ENCODE results near the gene PERP.

Gene PERP

GRCh38 chr6:138115201-138115600, 8.0 kb upstream of the PERP start:
- TF ChIP-seq, protein P1, sequence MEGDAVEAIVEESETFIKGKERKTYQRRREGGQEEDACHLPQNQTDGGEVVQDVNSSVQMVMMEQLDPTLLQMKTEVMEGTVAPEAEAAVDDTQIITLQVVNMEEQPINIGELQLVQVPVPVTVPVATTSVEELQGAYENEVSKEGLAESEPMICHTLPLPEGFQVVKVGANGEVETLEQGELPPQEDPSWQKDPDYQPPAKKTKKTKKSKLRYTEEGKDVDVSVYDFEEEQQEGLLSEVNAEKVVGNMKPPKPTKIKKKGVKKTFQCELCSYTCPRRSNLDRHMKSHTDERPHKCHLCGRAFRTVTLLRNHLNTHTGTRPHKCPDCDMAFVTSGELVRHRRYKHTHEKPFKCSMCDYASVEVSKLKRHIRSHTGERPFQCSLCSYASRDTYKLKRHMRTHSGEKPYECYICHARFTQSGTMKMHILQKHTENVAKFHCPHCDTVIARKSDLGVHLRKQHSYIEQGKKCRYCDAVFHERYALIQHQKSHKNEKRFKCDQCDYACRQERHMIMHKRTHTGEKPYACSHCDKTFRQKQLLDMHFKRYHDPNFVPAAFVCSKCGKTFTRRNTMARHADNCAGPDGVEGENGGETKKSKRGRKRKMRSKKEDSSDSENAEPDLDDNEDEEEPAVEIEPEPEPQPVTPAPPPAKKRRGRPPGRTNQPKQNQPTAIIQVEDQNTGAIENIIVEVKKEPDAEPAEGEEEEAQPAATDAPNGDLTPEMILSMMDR (IDR thresholded peaks at IDR 0.05; ENCODE audit: extremely low read depth, insufficient read depth, missing control alignments): no peak
- in situ Hi-C loops (cut with MboI; ENCODE audit: low pct_unique_long_range_greater_than_20kb, low sequenced_read_pairs, unreplicated experiment): loop anchor here (10.0 kb wide), 2 partner anchors 170 to 400 kb away; no protein-coding TSS in a partner anchor
- DNase-seq (ENCODE audit: low spot score): no peak

DNA sequence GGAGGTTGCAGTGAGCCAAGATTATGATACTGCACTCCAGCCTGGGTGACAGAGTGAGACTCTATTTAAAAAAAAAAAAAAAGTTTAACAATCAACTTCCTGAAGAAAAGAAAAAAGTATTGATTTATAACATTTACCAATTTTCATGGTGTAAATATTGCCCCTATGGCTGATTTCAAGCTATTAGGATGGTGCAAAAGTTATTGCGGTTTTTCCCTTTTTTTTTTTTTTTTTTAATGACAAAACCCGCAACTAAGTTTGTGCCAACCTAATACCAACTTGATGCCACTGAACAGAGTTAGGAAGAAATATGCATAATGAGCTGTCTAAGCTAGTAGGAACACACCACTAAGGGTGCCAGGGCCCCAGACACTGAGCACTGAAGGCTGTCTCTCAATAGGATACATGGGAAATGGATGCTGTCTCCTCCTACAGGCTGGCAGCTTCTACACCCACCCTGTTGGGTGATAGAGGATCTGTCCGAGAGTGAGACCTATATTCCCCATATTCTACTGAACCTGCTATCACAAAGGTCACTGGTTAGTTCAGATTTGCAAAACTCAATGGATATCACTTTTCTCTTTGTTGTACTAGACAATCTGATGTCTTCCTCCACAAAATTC, 6.5 kb upstream of the PERP start:
- no peak for DNase-seq (ENCODE audit: low spot score)
- TF ChIP-seq, protein P1 (IDR thresholded peaks at IDR 0.05; ENCODE audit: extremely low read depth, insufficient read depth, missing control alignments): no peak
- in situ Hi-C loops (cut with MboI; ENCODE audit: low pct_unique_long_range_greater_than_20kb, low sequenced_read_pairs, unreplicated experiment): loop anchor here (10.0 kb wide), 2 partner anchors 171 to 401 kb away; no protein-coding TSS in a partner anchor

DNA sequence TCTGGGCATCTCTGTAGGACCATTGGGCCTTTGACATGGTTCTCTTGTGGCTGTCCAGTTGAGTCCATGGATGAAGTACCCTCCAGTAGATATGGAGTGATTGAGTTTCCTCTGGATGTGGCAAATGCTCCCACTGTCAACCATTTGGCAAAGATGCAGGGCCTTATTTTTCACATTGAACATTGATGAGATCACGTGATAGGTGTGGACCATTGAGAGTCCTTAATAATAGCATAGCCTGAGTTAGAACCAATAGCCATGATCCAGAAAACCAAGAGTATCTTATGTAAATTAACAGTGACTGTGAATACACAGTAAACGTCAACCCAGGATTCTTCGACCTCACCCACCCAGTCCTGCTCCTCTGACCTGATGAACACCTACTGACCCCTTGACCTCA, 3.0 kb upstream of the PERP start:
- in situ Hi-C loops (cut with MboI; ENCODE audit: low pct_unique_long_range_greater_than_20kb, low sequenced_read_pairs, unreplicated experiment): loop anchor here (10.0 kb wide), 2 partner anchors 175 to 405 kb away; no protein-coding TSS in a partner anchor
- TF ChIP-seq, protein P1 (IDR thresholded peaks at IDR 0.05; ENCODE audit: extremely low read depth, insufficient read depth, missing control alignments): no peak
- no peak for DNase-seq (ENCODE audit: low spot score)

DNA sequence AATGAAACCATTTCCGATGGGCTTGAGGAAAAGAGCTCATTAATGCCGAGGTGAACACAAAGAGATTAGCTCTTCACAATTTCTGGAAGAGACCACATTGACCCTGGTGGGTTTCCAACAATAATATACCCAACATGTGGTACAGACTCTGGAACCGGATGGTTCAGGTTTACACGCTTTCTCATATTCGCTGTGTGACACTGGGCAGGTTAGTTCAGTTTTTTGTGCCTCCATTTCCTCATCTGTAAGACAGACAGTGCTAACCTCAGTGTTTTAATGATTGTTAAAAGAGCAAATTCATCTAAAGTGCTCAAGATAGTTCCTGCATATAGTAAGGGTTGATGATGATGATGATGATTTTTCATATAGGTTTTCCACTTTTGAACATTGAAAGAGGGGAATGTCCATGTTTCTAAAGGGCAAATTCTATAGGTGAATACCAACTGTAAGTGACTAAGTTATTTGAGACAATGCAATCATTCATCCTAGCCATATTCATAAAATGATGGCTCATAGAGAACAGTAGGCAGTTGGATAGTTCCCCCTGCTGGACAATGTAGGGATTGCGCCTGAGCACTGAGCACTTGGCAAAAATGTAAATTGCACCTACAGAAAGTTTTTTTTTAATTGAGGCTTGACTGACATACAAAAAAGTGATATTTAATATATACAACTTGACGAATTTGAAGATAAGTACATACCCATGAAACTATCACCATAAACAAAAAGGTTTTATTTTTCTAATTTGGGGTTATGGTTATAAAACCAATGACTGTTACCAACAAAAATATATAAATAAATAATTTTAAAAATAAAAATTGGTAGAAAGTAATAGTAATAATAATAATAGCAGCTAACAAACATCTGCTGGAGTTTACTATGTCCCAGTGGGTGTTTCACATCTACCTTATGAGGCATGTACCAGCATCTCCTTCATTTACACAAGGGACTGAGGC, 2.1 kb upstream of the PERP start:
- TF ChIP-seq, protein P1 (IDR thresholded peaks at IDR 0.05; ENCODE audit: extremely low read depth, insufficient read depth, missing control alignments): peak; percentile 89
- DNase-seq (ENCODE audit: low spot score): peak; percentile 73
- in situ Hi-C loops (cut with MboI; ENCODE audit: low pct_unique_long_range_greater_than_20kb, low sequenced_read_pairs, unreplicated experiment): no loop called here

DNA sequence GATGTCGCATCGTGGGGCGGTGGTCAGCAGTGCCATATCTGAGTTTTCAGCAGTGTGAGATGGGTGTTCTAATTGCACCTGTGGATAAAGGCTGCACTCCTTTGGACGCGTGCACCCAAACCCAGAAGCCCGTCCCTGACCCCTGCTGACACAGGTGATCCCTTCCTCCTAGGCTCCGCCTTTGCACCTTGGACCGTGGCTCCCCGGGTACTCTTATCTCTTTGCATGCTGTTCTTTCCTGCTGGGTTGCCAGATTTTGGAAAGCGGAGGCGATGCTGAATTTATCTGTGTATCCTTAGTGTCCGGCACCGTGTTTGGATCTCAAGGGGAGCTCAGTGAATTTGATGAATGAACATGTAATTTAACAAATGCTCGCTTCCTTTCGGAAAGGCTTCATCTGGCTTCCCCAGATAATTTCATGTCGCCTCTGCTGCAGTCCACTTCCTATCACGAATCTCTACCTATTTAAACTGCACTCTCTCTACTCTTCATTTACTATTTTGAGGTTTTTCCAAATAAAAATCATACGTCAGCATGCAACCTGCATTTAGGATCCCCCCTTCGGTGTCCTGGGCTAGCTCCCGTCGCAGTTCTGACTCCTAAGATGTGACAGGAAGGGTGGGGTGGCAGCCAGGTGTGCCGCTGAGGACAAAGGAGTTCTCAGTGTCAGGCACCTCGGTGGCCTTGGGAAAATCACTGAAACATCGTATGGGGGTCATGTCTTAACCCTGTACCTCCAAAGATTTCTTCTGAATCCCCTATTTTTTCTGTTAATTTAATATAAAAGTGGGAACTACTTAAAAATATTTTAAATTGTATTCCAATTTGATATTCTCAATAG, 753 bp upstream of the PERP start:
- DNase-seq (ENCODE audit: low spot score): peak; percentile 40
- in situ Hi-C loops (cut with MboI; ENCODE audit: low pct_unique_long_range_greater_than_20kb, low sequenced_read_pairs, unreplicated experiment): no loop called here
- TF ChIP-seq, protein P1 (IDR thresholded peaks at IDR 0.05; ENCODE audit: extremely low read depth, insufficient read depth, missing control alignments): no peak

DNA sequence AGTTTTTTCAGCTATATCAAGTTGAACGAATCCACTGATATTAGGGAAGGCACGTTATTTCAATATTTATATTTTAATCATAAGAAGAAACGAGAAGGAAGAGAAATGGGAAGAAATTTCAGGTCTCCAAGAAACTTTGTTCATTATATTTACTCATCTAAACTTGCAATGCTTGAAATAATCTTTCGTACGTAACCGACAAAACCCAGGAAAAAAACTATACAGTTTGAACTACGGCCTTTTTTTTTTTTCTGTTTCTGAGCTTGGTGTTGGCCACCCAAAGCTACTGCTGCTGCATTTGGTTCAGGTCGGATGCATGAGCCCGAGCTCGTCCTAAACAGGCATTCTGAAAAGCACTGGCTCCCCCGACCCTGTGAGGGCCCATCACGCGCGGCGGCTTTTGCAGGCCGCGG, 548 bp downstream of the PERP start:
- in situ Hi-C loops (cut with MboI; ENCODE audit: low pct_unique_long_range_greater_than_20kb, low sequenced_read_pairs, unreplicated experiment): no loop called here
- DNase-seq (ENCODE audit: low spot score): peak; percentile 23
- TF ChIP-seq, protein P1 (IDR thresholded peaks at IDR 0.05; ENCODE audit: extremely low read depth, insufficient read depth, missing control alignments): no peak
